SU-DHL-6 (cell line): ENCODE data around the gene WAPL.

ENCODE experiments used
- CTCF ChIP-seq: fragments of 200-600 bp; sonication (generic); IDR thresholded peaks from one replicate; pipeline ENCODE4 v1.5.1; 2017; ENCODE audit warnings: antibody characterized with exemption, mild to moderate bottlenecking, low read length, moderate library complexity; ENCODE audit not compliant: insufficient read depth, poor library complexity, severe bottlenecking
- EZH2phosphoT487 ChIP-seq: fragments of 200-600 bp; sonication (generic), shearing (Covaris generic); conservative IDR thresholded peaks from 2 replicates; pipeline ENCODE4 v1.6.1; 2018; ENCODE audit warnings: mild to moderate bottlenecking, antibody characterized with exemption, low read length, moderate library complexity, mixed read lengths

- TF ChIP-seq CTCF: no peak
- TF ChIP-seq EZH2phosphoT487: no peak
These were observed 128.2 kb downstream of the WAPL start for GRCh38 chr10:86393362-86393761.
